Thyroid gland (tissue), 4 donors: ENCODE results near the gene EML1. TPM values are rescaled to one million over a fixed set of nuclear protein-coding genes. Genes with fewer than 3 reads are reported as not detected.

Source experiments
- DNase-seq, 2 donors: peaks; one replicate each; pipeline ENCODE4 v3.0.0-alpha.2; 2019
- H3K27ac ChIP-seq, 3 donors: fragments of 200-600 bp; sonication (generic); 1 replicate in 2 of 3; 2 replicates in 1 of 3; pipeline ENCODE4 v1.5.1; 2016 to 2019; ENCODE audit warnings: mild to moderate bottlenecking in 1 of 3, moderate library complexity in 1 of 3
- H3K27me3 ChIP-seq: fragments of 200-600 bp; sonication (generic); one replicate; pipeline ENCODE4 v1.5.1; 2019
- H3K36me3 ChIP-seq, 2 donors: fragments of 200-600 bp; sonication (generic); one replicate each; pipeline ENCODE4 v1.5.1; 2016 to 2019
- H3K4me1 ChIP-seq, 2 donors: fragments of 200-600 bp; sonication (generic); one replicate each; pipeline ENCODE4 v1.5.1; 2017 to 2019
- H3K4me3 ChIP-seq, 3 donors: fragments of 200-600 bp; sonication (generic); replicated peaks in 1 of 3; 1 replicate in 2 of 3; 2 replicates in 1 of 3; pipeline ENCODE4 v1.5.1; 2016; ENCODE audit warnings: mild to moderate bottlenecking in 1 of 3
- H3K9me3 ChIP-seq: fragments of 200-600 bp; sonication (generic); one replicate; pipeline ENCODE4 v1.5.1; 2017
- CTCF ChIP-seq, 6 experiments: fragments of 200-600 bp in 3 of 6; fragments of 450-650 bp in 3 of 6; sonication (generic) in 3 of 6; IDR thresholded peaks; one replicate each; pipeline ENCODE4 v1.5.1; 2016 to 2019; ENCODE audit warnings: antibody characterized with exemption in 6 of 6, mild to moderate bottlenecking in 2 of 6, inconsistent platforms in 1 of 6, moderate library complexity in 1 of 6
- POLR2A ChIP-seq, 2 donors: fragments of 450-650 bp; IDR thresholded peaks; one replicate each; pipeline ENCODE4 v1.6.1; 2017; ENCODE audit warnings: antibody characterized with exemption in 2 of 2, mild to moderate bottlenecking in 2 of 2, moderate library complexity in 1 of 2
- WGBS, 2 donors: methylation state at CpG; one replicate each; pipeline ENCODE4 v1.1.5; 2017; 5-methylcytosine and 5-hydroxymethylcytosine counted together
- intact Hi-C: fragments of 100-400 bp; cut with DNase I; formaldehyde crosslinking; loops from one replicate; pipeline ENCODE4 v1.15.1; 2023
- total RNA-seq, 4 donors: library from RNA; depleted of rRNA; stranded (reverse); fragments of >200 nt; gene quantifications; one replicate each; pipeline ENCODE4 v1.2.3, GENCODE V29; 2016

EML1 gene
- total RNA-seq, 4 donors from 2014 or later: 24.2 to 58.7 (median 37.9) TPM

- Histone ChIP-seq H3K36me3 (peaks cover 8 to 12% of the 10 kb centered on the region in 2 donors), H3K4me3 (no peak overlapping the region), H3K27me3 (no peaks in the 10 kb centered on the region), H3K27ac (no peak overlapping the region), H3K4me1 (peaks cover 8 to 14% of the 10 kb centered on the region in 2 donors), H3K9me3 (no peaks in the 10 kb centered on the region)
- 91 to 92% methylated on average over 14 of the region's 14 CpGs for WGBS, 2 donors
- intact Hi-C loops: no loop called here
- no peak for TF ChIP-seq POLR2A (IDR thresholded peaks at IDR 0.05)
- no peak for TF ChIP-seq CTCF (IDR thresholded peaks at IDR 0.05)
- DNase-seq: no peak
These were observed 144.4 kb downstream of the EML1 start for GRCh38 chr14:99937475-99938244.

GRCh38 chr14:99938376-99938775 is 145.2 kb downstream of the EML1 start:
- no peak for DNase-seq
- H3K9me3 ChIP-seq: no peaks in the 10 kb centered on the region
- no peak overlapping the region for H3K4me3 ChIP-seq
- 94% methylated on average over 8 of the region's 8 CpGs for WGBS, 2 donors
- no peaks in the 10 kb centered on the region for H3K27me3 ChIP-seq
- H3K27ac ChIP-seq: no peak overlapping the region
- intact Hi-C loops: no loop called here
- TF ChIP-seq POLR2A (IDR thresholded peaks at IDR 0.05): no peak
- no peak for TF ChIP-seq CTCF (IDR thresholded peaks at IDR 0.05)
- peaks cover 8 to 16% of the 10 kb centered on the region in 2 donors for H3K4me1 ChIP-seq
- peaks cover 8 to 12% of the 10 kb centered on the region in 2 donors for H3K36me3 ChIP-seq

DNA sequence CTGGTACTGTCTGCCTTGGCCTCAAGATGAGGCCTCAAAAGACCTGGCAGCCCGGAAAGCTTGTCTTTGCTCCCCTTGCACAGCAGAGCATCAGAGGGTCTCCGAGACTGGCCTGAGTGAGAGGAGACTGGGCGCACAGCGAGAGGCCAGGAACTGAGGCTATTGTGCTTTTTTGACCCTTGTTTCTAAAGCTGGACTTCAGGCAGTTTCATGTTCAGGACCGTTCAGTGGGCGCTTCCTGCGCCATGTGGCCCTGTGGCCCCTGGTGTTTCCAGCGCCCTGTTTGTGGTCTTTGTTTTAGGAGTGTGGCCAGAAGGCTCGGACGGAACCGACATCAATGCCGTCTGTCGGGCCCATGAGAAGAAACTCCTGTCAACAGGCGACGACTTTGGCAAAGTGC is 145.7 kb downstream of the EML1 start:
- Histone ChIP-seq H3K27ac (no peak overlapping the region), H3K27me3 (no peaks in the 10 kb centered on the region), H3K36me3 (peaks cover 8 to 12% of the 10 kb centered on the region in 2 donors), H3K4me1 (peaks cover 8 to 16% of the 10 kb centered on the region in 2 donors), H3K9me3 (no peaks in the 10 kb centered on the region), H3K4me3 (no peak overlapping the region)
- TF ChIP-seq CTCF (IDR thresholded peaks at IDR 0.05): no peak
- intact Hi-C loops: no loop called here
- 95 to 96% methylated on average over 12 to 15 of the region's 15 CpGs for WGBS, 2 donors
- DNase-seq: no peak

DNA sequence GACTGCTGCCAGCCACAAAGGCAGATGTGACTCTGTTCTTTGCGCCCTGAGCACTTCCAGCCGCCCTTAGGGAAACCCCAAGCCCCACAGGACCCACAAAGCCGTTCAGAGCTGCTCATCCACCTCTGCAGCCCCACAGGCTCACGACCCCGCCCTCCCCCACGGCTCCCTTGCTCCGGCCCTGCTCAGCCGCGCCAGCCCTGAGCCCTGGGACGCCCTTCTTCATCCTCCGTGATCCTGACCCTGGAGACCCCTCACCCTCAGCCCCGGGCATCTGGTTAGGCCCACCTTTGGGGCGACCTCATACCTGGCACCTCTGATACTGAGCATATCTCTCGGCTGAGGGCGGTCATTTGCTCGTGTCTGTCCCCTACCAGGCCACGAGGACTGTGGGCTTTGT is 146.2 kb downstream of the EML1 start:
- Histone ChIP-seq H3K27ac (no peak overlapping the region), H3K27me3 (no peaks in the 10 kb centered on the region), H3K4me3 (no peak overlapping the region), H3K4me1 (peaks cover 8 to 16% of the 10 kb centered on the region in 2 donors), H3K36me3 (peaks cover 8 to 12% of the 10 kb centered on the region in 2 donors), H3K9me3 (no peaks in the 10 kb centered on the region)
- TF ChIP-seq POLR2A (IDR thresholded peaks at IDR 0.05): no peak
- no peak for TF ChIP-seq CTCF (IDR thresholded peaks at IDR 0.05)
- intact Hi-C loops: no loop called here
- 92 to 93% methylated on average over 16 to 17 of the region's 17 CpGs for WGBS, 2 donors
- no peak for DNase-seq

DNA sequence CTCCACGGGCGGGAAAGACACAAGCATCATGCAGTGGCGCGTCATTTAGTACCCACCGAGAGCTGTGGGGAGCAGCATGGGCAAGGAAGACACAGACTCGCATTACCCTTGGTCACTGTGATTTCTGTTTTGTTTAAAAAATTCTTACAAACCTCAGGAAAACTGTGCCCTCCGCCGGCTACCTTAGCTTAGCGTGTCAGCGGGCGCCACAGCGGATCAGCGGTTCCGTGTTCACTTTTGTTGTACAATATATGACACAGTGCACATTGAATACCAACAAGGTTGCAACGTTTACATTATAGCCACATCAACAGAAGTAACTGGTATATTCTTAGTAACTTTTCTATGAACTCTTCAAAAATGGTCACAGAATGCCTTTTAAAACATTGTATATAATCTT is 146.9 kb downstream of the EML1 start:
- intact Hi-C loops: no loop called here
- Histone ChIP-seq H3K27me3 (no peaks in the 10 kb centered on the region), H3K36me3 (peaks cover 8 to 12% of the 10 kb centered on the region in 2 donors), H3K4me1 (peaks cover 8 to 16% of the 10 kb centered on the region in 2 donors), H3K4me3 (no peak overlapping the region), H3K9me3 (no peaks in the 10 kb centered on the region), H3K27ac (no peak overlapping the region)
- WGBS, 2 donors: 97% methylated on average over 15 of the region's 15 CpGs
- DNase-seq: no peak
- no peak for TF ChIP-seq CTCF (IDR thresholded peaks at IDR 0.05)
- no peak for TF ChIP-seq POLR2A (IDR thresholded peaks at IDR 0.05)
